ENCODE data around the gene NEUROD2. TPM values are rescaled to one million over a fixed set of nuclear protein-coding genes. Genes with fewer than 3 reads are reported as not detected.

The NEUROD2 gene
- total and polyA plus RNA-seq, 2 of the 13 experiments (the other 11 are each of a cell fraction or from before 2014, with no cell fraction given), result not detected

DNA sequence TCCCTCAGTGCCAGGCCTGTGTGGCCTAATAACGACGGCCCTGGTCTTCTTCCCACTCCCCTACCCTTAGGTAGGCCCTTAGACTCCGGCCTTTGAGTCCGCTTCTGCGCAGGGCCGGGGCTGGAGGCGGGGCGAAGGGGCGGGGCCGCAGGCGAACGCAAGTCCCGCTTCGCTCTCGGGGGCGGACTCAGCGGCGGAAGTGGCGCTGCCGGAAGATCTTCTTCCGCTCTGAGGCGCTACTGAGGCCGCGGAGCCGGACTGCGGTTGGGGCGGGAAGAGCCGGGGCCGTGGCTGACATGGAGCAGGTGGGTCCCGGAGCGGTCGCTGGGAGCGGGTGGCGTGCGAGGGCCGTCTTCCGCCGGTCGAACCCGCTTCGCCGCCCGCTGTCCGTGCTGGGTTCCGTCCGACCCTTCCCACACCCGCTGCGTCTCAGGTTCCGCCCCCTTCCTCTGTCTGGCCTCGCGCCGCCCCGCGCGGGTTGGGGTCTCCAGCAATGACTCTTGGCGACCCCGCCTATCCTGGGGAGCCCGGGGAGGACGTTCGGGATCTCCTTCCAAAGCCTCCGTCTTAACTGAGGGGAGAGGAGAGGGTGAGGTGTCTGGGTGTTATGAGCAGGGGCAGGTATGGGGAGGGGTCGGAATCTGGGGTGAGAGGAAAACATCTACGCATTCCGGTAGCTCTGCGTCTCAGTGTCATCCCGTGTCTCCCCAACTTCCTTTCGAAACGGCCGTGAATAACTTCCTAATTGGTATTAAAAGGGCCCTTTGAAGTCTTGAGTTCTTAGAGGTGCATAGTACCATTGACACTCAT, 29.4 kb upstream of the NEUROD2 start, which contains the start of gene STARD3 (continued):
- TF ChIP-seq ZNF703 (CRISPR knock-in tag; IDR thresholded peaks at IDR 0.05; ENCODE audit: borderline replicate concordance) (peak; percentile 71; the same call in 1 of the 2 replicates), ZNF569 (CRISPR knock-in tag; IDR thresholded peaks at IDR 0.05; ENCODE audit: borderline replicate concordance) (no peak), SAFB2 (CRISPR knock-in tag; IDR thresholded peaks at IDR 0.05; ENCODE audit: borderline replicate concordance, low read depth) (peak; percentile 95; the same call in 1 of the 2 replicates), ZNF263 (CRISPR knock-in tag; IDR thresholded peaks at IDR 0.05) (peak; percentile 58), DNMT1 (CRISPR knock-in tag; IDR thresholded peaks at IDR 0.05) (peak; percentile 77), AKAP8 (CRISPR knock-in tag; IDR thresholded peaks at IDR 0.05) (0 out of 2 replicates have a peak, but pooled peaks have one; percentile 49), BRCA1 (CRISPR knock-in tag; IDR thresholded peaks at IDR 0.05) (peak; percentile 33; the same call in 1 of the 2 replicates), ZNF768 (CRISPR knock-in tag; IDR thresholded peaks at IDR 0.05) (peak; percentile 80), ATF1 (CRISPR knock-in tag; IDR thresholded peaks at IDR 0.05) (no peak), GZF1 (CRISPR knock-in tag; IDR thresholded peaks at IDR 0.05) (peak; percentile 5; the same call in 1 of the 2 replicates), CENPT (CRISPR knock-in tag; IDR thresholded peaks at IDR 0.05; ENCODE audit: low read depth) (no peak), SNAPC2 (CRISPR knock-in tag; IDR thresholded peaks at IDR 0.05) (no peak), ZNF484 (CRISPR knock-in tag; IDR thresholded peaks at IDR 0.05; ENCODE audit: borderline replicate concordance, low read depth) (peak; percentile 84; the same call in 1 of the 2 replicates), TBX3 (IDR thresholded peaks at IDR 0.05; ENCODE audit: borderline replicate concordance) (peak; percentile 48), NCOA5 (CRISPR knock-in tag; IDR thresholded peaks at IDR 0.05) (no peak), RELA (CRISPR knock-in tag; IDR thresholded peaks at IDR 0.05) (no peak), SRF (IDR thresholded peaks at IDR 0.05; ENCODE audit: low read depth, low read length) (no peak), MTF2 (CRISPR knock-in tag; IDR thresholded peaks at IDR 0.05; ENCODE audit: borderline replicate concordance) (peak; percentile 97; the same call in 1 of the 2 replicates), GLI4 (CRISPR knock-in tag; IDR thresholded peaks at IDR 0.05; ENCODE audit: borderline replicate concordance) (peak; percentile 25; the same call in 1 of the 2 replicates), MYC (CRISPR knock-in tag; IDR thresholded peaks at IDR 0.05; ENCODE audit: borderline replicate concordance) (peak; percentile 88), CHD4 (IDR thresholded peaks at IDR 0.05; ENCODE audit: borderline replicate concordance, low read length) (no peak), RCOR2 (CRISPR knock-in tag; IDR thresholded peaks at IDR 0.05) (no peak; the same call in 1 of the 2 replicates), SMARCC2 (IDR thresholded peaks at IDR 0.05) (no peak), ETV6 (CRISPR knock-in tag; conservative IDR thresholded peaks at IDR 0.05) (peak; percentile 85), ZSCAN31 (CRISPR knock-in tag; IDR thresholded peaks at IDR 0.05; ENCODE audit: low read depth) (peak; percentile 87; the same call in 1 of the 2 replicates), ZFP62 (CRISPR knock-in tag; IDR thresholded peaks at IDR 0.05) (no peak)
- TF ChIP-seq, protein P1, sequence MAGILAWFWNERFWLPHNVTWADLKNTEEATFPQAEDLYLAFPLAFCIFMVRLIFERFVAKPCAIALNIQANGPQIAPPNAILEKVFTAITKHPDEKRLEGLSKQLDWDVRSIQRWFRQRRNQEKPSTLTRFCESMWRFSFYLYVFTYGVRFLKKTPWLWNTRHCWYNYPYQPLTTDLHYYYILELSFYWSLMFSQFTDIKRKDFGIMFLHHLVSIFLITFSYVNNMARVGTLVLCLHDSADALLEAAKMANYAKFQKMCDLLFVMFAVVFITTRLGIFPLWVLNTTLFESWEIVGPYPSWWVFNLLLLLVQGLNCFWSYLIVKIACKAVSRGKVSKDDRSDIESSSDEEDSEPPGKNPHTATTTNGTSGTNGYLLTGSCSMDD (CRISPR knock-in tag; IDR thresholded peaks at IDR 0.05), result no peak
- TF ChIP-seq, protein P2, sequence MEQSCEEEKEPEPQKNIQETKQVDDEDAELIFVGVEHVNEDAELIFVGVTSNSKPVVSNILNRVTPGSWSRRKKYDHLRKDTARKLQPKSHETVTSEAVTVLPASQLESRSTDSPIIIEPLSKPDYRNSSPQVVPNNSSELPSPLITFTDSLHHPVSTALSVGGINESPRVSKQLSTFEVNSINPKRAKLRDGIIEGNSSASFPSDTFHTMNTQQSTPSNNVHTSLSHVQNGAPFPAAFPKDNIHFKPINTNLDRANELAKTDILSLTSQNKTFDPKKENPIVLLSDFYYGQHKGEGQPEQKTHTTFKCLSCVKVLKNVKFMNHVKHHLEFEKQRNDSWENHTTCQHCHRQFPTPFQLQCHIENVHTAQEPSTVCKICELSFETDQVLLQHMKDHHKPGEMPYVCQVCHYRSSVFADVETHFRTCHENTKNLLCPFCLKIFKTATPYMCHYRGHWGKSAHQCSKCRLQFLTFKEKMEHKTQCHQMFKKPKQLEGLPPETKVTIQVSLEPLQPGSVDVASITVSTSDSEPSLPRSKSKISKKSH (CRISPR knock-in tag; IDR thresholded peaks at IDR 0.05; ENCODE audit: borderline replicate concordance), result peak; percentile 93; the same call in 1 of the 2 replicates
- TF ChIP-seq, protein P3, sequence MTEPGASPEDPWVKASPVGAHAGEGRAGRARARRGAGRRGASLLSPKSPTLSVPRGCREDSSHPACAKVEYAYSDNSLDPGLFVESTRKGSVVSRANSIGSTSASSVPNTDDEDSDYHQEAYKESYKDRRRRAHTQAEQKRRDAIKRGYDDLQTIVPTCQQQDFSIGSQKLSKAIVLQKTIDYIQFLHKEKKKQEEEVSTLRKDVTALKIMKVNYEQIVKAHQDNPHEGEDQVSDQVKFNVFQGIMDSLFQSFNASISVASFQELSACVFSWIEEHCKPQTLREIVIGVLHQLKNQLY (CRISPR knock-in tag; IDR thresholded peaks at IDR 0.05), result no peak; the same call in 1 of the 2 replicates

Data from HepG2 (cell line).